Activated CD4-positive, alpha-beta T cell treated with anti-CD3 and anti-CD28 coated beads for 4 hours (primary cell): ENCODE data around the gene TFEB.

Experiments
- DNase-seq, 2 donors: peaks; one replicate each; pipeline ENCODE4 v3.0.0-alpha.2; 2020

Gene TFEB

DNA sequence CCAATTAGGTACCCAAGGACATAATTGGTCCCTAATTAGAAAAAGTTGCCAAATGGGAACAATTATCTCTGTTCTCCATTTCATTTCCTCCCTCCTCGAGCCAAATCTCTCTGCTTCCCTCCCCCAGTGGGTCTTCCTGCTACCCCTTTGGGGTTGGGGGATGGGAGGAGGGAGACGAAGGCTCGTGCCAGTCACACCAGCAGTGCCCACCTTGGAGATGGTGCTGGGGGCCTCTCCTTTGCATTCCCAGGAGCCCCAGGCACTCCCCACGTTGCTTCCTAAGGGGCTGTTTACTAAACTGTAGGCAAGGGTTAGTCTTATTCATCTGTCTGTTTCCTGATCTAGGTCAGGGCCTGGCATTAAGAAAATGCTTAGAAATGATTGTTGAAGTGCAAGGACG is 64.0 kb downstream of the TFEB start:
- DNase-seq = no peak

DNA sequence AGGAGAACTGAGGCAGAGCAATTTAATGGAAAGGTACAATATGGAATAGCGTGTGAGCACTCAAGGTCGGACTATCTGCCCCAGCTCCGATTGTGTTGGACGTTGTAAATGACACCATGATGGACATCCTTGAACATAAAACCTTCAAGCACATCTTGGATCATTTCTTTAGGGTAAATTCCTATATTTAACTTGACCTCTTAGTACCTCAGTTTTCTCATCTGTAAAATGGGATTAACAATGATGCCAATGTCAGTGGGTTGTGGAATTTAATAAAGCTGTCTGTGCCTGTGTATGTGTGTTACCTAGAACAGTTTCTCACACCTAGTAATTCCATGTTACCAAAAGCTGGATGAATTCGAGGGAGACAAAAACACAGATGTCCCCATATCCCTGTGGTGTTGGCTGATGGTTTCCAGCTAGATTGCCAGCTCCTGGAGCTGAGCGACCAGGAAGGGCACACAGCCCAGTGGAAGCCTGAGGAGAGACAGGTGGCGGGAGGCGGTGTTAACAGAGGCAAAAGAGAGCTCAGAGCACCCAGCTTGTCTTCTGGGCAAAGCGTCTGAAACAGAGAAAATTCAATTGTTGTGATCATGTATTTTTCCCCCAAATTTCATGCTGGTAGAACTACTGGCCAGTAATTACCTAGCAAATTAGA is 64.6 kb downstream of the TFEB start:
- no peak for DNase-seq

DNA sequence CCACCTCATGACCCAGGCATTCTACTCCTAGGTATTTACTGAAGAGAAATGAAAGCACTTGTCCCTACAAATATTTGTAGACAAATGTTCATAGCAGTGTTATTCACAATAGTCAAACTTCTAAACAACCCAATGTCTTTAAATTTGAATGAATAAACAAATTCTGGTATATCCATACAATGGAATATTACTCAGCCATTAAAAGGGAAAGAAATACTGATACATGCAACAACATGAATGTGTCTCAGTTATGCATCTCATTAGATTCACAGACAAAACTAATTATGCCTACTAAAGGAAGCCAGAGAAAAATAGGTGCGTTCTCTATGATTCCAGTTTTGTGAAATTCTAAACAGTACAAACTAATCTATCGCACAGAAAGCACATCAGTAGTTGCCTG is 66.4 kb downstream of the TFEB start:
- DNase-seq = no peak

DNA sequence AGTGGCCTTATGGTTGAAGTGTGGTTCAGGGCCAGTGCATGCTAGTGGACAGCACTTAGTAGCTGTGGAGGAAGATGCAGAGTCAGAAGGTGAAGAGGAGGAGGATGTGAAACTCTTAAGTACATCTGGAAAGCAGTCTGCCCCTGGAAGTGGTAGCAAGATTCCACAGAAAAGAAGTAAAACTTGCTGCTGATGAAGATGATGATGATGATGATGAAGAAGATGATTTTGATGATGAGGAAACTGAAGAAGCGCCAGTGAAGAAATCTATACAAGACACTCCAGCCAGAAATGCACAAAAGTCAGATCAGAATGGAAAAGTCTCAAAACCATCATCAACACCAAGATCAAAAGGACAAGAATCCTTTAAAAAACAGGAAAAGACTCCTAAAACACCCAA is 68.2 kb downstream of the TFEB start:
- no peak for DNase-seq

DNA sequence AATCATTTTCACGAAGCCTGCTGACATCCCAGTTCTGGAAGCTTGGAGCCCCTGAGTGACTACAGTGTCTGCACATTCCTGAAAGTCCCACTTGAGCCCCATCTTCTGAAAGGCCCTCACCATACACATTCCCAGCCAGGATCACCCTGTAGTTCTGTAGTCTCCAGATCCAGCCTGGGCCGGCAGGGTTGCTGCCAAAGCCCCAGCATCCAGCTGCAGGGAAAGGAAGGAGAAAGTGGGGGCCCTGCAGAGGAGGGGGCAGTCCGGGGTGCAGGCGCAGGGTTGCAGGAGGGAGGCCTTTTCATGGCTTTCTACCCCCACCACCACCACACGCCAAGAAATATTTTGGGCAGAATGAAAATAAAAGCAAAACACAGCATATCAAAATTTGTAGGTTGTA is 71.1 kb downstream of the TFEB start:
- DNase-seq = no peak

DNA sequence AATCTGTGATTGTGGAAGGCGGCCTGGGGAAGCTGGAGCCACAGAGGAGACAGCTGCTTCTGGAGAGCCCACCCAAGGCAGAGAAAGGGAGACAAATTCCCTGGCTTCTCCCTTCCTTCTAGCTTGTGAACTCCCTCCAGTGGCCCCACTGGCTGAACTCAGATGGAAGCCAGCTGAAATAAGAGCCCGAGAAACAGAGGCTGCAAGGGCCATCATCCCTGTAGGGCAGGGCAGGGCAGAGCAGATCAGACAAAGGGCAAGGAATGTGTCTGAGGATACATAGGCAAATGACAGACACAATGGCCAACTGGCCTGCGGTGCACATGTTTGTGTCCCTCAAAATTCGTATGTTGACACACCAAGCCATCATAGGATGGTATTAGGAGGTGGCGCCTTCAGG is 71.8 kb downstream of the TFEB start:
- no peak for DNase-seq

DNA sequence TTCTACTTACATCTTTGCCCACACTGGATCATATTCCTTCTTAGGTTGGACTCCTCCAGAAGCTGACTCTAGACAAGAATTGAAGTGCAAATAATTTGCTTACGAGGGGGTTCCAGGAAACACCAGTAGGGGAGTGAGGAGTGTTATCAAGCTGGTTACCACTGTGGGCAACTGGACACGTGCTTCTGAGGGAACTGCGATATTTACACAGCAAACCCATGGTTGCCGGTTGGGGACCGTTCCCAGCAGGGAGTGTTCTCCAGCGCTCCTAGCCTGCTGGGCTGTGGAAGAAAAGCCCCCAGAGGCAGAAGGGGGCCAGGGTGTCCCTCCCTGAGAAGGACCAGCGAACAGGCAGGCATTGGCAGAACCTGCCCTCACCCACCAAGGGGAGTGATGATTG is 75.5 kb downstream of the TFEB start:
- DNase-seq = no peak

DNA sequence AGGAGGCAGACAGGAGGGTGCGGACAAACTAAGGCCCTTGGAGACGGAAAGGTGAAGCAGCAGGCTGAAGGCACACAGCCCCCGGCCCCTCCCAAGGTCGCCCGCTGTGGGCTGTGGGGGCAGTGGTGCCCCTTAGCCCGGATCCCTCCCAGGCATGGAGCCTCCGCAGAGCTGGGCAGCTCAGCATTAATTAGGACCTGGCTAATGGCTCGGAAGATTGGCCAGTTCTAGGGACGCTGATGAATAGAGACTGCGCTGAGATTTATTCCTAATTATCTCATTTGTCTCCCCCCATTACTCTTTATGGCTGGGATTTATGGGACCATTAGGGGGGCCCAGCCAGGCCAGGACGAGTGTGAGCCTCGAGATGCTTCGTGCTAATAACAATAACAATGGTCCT is 76.8 kb downstream of the TFEB start:
- no peak for DNase-seq

DNA sequence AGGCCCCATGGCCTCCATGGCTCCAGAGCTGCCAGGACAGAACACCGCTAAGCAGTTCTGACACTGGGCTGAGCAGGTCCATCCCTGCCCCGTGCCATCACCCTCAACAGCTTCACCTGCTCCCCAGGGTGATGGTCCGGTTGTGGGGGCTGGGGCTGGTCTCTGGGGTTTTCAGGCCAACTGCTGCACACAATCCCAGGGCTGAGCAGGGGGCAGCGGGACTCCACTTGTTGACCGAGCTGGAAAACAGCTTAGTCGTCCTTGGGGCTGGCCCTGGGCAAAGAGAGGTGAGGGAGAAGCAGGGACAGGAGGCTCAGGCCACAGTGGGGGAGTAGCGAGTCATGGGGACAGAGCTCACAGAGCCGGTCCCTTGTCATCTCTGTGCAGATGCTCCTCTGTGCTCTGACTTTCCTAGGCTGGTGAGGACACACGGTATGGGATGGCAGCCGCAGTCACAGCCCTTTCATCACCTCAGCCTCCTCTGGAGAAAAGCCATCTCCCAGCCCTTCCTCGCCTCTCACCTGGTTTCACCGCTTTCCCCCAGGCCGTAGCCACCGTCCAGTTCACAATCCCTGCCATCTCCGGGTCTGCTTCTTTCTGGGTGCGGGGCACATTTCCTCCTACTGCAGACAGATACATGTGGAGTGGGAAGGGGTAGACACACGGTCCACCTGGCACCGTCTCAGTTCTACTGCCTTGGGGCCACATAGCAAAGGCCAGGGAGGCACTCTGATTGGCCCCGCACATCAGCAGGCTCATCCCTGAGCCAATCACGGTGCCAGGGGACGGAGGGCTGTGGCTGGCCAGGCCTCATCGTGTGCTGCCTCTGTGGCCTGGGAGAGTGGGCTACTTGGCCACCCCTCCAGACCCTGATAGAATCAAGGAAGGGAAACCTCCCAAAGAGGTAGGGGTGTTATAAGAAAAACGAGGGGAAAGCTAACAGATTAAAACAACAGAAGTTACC is 78.0 kb downstream of the TFEB start:
- DNase-seq = no peak

DNA sequence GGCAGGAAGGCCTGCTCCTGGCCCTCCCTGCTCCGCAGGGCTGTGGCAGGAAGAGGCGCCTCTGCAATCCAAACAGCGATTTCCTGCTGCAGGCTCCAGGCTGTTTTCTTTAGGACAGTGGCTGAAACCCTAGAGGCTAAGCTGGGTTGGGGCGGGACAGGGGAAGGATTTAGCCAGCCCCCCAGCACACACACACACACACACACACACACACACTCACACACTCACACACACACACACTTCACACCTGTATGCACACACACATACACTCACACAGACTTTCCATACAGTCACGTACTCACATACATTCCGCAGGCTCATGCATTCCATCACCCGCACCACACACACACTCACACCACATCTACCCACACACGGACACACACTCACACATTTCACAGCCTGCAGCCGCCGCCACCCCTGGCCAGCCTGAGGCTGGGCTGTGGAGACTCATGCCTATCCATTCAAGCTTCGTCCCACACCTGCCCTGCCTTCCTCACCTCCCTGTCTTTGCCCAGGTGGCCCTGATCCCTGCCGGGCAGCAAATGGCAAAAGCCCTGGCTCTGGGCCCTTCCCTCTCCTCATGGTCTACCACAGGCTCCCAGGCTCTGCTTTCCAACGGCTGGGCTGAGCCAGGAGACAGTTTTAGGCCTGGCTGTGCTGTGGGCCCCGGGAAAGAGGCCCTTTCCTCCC is 79.3 kb downstream of the TFEB start:
- no peak for DNase-seq

DNA sequence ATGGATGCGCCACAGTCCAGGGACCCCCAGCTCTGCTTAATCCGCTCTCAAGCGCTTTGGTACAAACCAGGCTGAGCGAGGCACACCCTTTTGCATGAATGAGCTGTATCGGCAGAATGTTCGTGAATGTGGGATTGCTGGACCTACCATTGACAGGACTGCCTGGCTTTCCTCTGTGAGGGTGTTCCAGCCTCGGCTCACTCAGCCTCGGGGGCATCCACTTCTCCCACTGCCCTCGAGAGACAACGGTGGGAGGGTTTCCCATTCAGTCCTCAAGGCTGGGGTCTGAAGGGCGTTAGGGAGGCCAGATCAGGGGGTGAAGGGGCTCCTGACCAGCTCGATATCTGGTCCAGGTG is 79.8 kb downstream of the TFEB start:
- no peak for DNase-seq

DNA sequence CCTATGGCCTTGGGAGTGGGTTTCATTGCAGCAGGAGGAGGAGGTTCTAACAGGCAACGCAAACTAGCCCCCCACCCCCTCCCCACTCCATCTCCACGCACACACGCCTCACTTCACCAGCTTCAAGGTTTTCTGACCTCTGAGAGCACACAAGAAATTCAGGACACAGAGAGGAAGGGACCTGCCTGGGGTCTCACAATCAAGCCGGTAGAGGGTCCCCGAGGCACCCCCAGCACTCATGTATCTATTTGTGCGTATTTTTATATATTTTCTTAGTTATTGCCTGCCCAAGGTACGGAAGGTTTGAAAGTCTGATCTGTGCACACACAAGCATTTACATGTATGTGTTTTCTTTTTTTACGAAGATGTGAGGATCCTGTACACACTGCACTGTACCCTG is 80.2 kb downstream of the TFEB start:
- DNase-seq = no peak

DNA sequence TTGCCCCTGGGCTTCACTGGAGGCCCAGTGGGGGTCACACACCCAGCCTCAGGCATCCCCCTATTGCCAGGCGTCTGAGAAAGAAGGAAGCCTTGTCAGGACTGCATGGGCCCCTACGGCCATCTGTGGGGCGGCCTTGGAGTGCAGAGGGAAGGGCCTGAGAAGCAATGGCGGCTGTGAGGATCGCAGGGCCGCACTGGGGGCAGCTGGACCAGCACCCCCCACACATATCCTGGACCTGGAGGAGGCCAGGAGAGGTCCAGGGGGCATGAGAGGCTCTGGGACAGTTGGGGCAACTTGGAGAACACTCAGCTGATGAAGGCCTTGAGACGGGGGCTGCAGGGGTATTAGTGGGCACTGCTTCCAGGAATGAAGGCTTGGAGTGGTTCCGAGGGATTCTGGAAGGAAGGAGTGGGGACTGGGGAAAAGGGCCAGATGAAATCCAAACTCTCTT is 80.7 kb downstream of the TFEB start:
- DNase-seq = no peak

DNA sequence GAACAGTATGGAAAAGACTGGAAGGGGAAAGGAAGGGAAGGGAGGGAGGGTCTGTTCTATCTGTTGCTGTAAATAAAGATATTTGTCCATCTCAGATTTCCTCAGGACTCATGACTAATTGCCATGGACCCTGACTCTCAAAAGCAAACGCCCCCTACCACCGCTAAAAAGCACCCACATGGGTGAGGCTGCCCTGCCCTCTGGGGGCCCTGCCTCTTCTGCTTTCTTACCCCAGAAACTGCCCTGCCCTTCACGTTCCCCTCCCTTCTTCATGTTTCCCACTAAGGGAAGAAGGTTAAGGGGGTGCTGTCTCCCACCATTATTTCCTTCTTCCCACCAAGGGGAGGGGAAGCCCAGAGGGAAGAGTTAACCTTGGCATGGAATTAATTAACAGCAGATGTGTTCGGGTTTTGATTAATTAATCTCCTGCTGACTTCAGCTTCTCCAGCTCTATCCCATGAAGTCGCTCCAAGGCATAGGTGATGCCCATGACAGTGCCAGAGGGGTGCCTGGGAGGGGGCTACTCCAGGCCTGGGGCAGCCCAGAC is 81.2 kb downstream of the TFEB start:
- no peak for DNase-seq

DNA sequence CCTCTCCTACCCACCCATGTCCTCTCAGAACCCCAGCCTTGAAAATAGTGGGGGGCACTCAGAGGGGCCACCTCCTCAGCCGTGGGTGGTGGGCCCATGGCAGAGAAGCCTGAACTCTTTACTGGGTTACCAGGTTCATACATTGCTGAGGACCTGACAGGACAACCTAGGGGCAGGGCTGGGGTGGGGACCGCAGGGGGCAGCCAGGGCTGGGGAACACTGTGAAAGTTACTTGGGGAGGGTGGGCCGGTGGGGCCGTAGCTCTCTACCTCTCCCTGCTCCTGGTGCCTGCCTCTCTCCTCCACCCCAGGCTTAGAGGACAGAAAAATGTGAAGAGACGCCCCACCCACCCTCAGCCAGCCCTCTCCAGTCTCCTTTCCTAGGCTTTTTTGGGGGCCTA is 81.7 kb downstream of the TFEB start:
- DNase-seq = no peak

DNA sequence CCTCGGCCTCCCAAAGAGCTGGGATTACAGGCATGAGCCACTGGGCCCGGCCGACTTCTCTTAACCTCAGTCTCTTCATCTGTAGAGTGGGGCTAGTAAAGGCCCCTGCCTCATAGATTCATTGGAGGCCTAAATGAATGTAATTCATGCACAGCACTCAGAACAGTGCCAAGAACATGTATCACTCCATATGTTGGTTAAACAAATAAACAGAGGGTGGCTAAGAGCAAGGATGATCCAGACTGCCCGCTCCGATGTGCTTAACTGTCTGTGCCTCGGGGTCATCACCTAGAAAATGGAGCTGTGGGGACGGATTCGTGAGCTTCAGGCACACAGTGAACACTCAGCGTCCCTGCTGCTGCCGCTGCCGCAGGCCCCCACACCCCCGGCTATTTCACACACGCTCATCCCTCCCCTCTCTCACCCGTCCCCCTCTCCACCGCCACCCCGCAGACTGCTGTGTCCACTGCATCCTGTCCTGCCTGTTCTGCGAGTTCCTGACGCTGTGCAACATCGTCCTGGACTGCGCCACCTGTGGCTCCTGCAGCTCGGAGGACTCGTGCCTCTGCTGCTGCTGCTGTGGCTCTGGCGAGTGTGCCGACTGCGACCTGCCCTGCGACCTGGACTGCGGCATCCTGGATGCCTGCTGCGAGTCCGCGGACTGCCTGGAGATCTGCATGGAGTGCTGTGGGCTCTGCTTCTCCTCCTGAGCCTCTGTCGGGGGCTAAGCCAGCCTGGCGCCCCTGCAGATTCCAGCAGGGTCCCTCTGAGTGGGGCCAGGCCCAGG is 82.3 kb downstream of the TFEB start:
- no peak for DNase-seq

DNA sequence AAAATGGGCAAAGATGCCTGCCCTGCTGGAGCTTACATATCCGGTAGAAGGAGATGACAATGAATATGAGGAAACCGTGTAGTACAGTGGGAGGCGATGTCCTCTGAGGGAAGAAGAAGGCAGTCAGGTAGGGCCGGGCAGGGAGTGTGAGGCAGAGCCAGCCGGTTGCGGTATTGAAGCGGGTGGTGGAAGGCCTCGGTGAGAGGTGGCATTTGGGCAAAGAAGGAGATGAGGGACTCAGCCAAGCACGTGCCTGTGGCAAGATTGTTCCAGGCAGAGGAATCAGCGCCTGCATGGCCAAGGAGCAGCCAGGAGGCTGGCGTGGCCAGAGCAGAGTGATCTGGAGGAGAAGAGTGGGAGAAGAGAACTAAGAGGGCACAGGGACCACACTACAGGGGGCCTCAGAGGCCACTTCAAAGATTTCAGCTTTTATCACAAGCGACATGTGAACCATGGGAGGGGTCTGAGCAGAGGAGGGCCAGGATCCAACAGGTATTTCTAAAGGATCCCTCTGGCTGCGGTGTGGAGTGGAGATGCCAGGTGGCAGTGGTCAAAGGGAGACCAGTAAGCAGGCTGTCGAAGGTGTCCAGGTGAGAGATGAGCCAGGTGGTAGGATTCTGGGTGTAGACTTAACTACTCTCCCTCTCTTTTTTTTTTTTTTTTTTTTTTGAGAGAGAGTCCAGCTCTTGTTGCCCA is 83.3 kb downstream of the TFEB start:
- no peak for DNase-seq

DNA sequence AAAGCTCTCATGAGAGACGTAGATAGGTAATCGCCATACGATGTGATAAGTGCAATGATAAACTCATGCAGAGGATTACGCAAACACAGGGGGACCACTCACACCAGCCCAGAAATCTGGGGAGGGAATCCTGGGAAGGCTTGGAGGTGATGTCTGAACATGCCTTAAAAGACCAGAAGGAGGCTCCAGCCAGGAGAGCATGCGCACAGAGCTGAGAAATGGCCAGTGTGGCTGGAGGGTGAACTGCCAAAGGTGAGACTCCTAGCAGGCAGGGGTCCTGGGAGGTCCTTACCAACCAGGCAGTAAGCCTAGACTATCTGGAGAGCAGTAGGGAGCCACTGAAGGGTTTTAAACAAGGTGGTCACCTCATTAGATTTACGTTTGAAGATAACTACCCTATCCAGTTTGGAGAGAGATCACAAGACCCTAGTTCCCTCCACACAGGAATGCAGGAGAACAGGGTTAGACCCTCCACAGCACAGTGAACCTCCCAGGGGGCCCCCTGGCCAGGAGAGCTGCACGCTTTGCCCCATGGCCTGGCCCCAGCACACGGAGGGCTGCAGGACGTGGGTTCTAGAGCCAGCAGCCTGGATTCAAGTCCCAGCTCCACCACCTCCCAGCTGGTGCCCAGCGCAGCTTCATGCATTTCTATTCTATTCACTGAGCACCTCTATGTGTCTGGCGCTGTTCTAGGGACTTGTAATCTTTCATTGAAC is 84.0 kb downstream of the TFEB start:
- no peak for DNase-seq

DNA sequence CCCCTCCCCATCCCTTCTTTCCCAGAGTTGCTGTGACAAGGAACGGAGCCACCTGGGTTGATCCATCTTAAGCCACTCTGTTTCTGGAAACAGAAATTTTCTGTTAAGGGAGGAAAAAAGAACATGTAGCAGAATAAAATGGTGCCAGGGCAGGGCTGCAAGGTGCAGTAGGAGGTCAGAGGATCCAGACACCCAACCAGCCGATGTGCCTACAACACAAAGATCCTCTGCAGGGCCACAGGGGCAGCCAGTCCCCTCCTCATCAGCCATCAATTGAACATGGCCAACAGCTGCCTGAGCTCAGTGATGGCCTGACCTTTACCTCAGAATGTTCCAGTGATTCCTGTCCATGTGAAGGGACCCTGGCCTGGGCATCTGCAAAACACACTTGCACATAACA is 85.3 kb downstream of the TFEB start:
- DNase-seq = no peak

DNA sequence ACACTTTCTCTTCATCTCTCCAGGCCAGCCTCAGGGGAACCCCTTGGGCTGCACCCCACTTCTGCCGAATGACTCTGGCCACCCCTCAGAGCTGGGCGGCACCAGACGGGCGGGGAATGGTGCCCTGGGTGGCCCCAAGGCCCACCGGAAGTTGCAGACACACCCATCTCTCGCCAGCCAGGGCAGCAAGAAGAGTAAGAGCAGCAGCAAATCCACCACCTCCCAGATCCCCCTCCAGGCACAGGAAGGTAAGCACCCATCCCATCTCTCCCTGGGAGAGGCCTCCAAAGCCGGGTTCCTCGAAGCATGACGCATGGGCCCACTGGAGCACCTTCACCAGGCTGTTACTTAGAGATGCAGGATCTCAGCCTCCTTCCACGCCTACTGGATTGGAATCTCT is 85.8 kb downstream of the TFEB start:
- no peak for DNase-seq

DNA sequence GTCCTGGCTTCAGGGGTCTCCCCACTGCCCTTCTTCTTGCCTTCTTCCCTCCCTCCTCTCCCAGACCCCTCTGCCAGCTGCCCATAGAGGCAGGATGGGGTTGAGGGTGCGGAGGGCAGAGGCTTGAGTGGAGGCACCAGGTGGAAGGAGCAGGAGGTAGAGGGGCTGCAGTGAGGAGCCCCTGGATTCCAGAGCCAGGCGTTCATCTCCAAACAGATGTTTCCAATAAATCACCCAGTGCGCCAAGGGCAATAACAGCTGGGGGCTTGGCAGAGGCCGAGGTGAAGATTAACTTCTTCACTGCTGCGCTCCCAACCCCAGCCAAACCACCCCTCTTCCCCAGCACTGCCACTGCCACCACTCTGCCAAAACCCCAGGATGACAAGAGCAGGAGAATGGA is 86.5 kb downstream of the TFEB start:
- no peak for DNase-seq
